Fibroblast of skin of left quadriceps (primary cell): ENCODE measurements around the gene HIGD2B.
"Not testable (repeated sequence)": the region's sequence is repeated elsewhere in the genome, so short reads cannot be mapped to it uniquely, and the experiment has no call there.

Experiments used
- DNase-seq, 2 experiments: peaks; one replicate each; pipeline ENCODE4 v3.0.0-alpha.2; 2013; ENCODE audit warnings: low read depth in 2 of 2

Gene HIGD2B

DNA sequence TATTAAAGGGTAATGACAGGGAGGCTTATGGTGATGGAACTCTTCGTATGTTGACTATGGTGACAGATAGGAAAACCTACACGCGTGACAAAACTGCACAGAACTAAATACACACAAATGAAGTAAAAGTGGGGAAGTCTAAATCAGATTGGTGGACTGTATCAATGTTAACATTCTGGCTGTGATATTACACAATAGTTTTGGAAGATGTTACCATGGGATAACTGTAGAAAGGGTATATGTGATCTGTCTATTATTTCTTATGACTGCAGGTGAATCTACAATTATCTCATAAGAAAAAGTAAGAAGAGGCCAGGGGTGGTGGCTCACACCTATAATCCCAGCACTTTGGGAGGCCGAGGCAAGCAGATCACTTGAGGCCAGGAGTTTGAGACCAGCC lies 9.1 kb downstream of the HIGD2B start:
- no peak for DNase-seq

DNA sequence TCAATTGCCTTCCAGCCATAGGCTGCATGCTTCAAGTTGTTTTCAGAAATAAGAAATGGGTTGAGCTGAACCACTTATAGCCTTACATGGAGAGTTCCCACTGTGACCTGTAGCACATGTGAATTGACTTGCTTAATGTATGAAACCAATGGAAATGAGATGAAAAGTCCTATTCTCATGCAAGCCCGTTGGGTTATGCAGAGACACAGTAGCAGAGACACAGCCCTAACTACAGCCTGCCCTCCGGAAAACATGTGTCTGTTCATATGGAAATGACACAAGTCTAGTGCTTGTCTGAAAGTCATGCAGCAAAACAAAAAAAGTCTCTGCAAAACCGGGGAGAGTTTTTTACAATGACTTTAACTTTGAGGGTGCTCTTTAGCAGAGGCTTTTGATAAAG lies 14.5 kb downstream of the HIGD2B start:
- no peak for DNase-seq

DNA sequence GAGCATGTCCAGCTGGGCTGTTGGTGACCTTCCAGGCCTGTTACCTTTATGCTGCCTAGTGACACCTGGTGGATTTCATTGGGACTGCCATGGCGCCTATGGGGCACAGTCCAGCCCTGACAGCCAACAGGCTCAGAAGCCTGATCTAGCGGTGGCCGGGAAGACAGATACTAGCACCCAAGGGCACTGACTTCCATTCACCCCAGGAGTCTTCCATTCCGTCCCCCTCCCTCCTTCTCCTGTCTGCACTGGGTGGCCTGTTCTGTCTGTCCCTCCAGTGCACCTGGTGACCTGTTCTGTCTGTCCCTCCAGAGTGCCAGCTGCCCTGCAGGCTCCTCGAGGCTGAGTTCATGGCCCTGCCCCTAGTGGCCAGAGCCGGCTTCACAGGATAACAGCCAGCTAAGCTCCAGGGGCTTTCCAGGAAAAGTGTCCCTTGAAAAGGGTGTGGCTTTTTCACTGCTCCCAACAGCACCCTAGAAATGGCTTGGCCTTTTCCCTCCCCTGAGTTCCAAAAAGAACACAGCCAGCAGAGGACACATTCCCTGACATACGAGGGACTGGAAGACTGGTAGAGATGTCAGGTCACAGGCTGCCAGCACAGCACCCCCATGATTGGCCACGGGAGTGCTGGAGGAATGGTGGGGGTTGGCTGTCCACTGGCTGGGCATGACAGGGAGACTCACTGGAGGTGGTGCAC lies 15.2 kb downstream of the HIGD2B start:
- DNase-seq = not testable (repeated sequence)

DNA sequence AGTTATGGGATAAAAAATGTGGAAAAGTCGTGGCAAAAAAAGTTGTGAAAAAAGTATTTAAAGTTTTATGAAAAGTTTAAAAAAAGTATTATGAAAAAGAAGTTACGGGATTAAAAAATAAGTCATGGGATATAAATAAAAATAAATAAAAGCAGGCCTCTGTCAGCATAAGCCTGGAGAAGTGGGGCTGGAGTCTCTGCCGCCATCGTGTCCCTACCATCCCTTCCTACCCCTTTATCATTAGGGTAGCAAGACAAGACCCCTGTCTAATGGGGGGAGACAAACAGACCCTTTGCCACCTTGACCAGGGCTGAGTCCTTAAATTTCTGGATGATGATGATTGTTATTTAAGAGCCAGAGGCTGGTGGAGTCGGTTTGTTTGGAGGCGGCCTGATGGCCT lies 16.2 kb downstream of the HIGD2B start:
- not testable (repeated sequence) for DNase-seq

DNA sequence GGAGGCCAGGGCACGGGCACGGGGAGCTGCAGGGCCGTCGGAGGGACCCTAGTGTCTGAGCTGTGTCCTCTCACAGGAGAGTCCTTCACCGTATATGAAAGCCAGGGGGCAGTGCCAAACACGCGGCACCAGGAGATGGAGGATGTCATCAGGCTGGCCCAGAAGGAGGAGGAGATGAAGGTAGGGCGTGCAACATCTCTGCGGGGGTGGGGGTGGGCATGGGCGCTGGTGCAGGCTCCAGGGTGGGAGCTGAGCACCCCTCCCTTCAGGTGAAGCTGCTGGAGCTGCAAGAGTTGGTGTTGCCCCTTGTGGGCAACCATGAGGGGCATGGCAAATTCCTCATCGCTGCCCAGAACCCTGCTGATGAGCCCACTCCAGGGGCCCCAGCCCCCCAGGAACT lies 20.3 kb downstream of the HIGD2B start:
- DNase-seq = not testable (repeated sequence)

DNA sequence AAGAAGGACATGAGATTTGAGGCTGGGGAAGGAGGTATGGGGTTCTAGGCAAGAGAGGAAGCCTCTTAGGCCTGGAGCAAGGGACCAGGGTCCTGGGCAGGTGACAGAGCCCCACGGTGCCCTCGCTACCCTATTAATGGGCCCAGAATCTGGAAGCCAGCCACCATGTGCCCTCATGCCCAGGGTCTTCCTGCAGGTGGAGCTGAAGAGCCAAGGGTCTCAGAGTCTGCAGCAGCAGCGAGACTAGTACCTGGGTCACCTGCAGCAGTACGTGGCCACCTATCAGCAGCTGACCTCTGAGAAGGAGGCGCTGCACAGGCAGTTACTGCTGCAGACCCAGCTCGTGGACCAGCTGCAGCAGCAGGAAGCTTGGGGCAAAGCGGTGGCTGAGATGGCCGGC lies 22.1 kb downstream of the HIGD2B start:
- DNase-seq = not testable (repeated sequence)

DNA sequence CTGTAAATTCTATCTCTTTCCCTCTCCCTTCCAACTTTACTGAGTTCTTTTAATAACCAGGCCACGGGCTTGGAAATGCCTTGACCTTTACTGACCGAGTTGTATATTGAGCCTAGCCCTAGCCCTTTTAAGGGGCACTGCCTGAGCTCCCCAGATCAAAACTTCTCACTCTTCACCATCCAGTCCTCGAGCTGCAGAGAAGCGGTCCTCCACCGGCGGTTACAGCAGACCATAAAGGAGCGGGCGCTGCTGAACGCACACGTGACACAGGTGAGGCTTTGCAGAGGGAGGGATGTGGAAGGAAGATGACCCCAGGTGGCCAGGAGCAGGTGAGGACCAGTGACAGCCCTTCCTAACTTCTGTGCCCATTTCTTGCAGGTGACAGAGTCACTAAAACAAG lies 24.9 kb downstream of the HIGD2B start:
- not testable (repeated sequence) for DNase-seq

DNA sequence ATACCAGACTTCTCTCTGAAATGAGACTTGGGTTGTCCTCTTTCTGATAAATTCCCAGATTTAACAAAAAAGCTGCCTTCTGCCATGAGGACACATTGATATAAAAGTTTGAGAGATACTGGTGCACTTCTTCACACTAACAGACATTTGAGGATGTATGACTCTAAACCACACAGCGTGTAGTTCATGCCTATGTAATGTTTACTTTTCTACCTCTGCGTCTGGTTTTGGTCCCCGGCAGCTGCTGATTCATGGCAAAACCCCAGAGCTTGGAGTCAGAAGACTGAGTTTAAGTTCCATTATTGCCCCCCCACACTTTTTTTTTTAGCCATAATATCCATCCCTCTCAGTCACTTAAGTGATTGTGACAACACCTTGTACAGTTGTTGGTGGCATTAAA lies 30.0 kb downstream of the HIGD2B start:
- DNase-seq = not testable (repeated sequence)

DNA sequence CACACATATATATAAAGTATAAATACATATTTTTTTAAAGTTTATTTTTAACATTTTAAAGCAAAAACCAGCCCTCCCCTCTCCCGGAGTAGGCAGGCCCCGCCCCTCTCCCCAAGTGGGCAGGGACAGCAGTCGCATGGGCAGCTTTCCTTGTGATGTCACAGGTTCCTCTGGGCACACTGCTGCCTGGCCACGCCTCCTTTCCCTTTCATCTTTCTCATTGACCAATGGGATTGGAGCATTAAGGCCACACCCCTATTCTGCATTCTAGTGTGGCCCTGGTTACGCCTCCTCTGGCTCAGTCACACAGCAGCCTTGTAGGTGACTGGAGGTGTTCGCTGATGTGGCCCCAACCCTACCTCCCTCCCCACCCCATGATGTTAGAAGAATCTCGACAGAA lies 31.6 kb downstream of the HIGD2B start, which contains the start of gene GOLGA6B:
Gene GOLGA6B, plus strand, starts transcription at position 301 of the 400 bp plus-strand sequence. Its CDS starts 41 bp downstream, at position 342.
- not testable (repeated sequence) for DNase-seq

DNA sequence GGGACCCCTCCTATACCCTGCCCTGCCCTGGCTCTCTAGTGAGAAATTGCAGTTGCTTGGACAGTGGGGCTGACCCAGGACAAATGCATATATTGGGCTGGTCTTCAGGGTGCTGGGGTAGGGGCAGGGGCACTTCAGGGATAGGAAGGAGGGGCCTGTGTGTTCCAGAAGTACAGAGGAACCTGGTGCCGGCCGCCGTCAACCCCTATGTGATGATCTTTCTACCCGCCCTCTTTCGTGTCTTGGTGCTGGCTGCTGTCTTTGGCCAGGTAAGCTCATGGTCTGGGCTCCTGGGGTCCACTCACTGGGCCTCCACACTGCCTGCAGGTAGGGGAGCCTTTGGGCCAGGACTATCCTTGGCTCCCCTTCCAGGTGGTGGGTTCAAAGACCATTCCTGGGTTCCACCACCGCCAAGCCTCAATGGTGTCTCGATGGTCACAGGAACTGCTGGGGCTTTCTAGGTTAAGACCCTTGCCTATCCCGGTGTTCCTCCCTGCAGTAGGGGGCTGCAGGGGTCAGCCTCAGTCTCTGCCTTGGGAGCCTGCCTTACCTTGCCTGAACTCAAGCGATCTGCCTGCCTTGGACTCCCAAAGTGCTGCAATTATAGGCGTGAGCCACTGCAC lies 37.2 kb downstream of the HIGD2B start:
- not testable (repeated sequence) for DNase-seq

DNA sequence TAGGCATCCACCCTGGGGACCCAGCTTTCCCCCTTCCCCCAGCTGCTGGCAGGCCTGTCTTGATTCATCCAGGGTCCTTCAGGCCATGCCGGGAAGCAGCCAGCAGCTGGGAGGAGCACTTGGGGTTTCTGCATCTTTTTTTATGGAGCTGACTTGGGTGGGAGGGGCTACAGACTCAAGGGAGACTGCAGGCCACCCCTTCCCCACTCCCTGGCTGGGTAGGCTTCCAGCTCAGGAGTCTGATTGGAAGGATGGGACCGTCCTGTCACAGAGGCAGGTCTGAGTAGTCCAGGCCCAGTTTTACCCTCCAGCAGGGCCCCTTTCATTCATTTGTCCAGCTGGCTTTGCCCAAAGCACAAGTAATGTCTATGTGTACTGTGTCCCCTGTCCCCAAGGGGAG lies 43.7 kb downstream of the HIGD2B start:
- not testable (repeated sequence) for DNase-seq

DNA sequence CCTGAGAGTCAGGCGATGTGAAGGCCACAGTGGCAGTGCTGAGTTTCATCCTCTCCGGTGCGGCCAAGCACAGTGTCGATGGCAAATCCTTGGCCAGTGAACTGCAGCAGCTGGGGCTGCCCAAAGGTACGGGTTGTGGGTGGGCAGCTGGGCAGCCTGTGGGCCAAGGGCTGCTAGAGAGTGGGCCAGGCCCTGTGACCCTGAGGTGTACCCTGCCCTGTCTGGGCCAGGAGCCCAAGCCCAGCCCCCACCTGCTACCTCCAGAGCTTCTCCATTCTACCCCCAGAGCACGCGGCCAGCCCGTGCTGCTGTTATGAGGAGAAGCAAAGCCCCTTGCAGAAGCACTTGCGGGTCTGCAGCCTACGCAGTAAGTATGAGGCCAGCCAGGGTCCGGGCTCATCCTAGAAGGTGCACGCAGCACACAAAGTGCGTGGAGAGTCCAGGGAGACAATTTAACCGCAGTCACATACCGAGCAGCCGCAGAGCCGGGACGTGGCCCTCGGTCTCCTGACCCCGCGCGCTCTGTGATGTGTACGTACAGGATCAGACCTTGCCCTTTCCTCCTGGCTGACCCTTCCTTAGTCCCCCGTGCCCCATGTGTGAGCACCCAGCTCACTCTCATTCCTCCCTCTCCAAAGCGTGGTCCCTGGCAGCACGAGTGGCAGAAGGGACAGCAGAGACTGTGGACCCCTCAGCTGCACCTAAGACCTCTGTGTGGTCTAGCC lies 46.1 kb downstream of the HIGD2B start:
- not testable (repeated sequence) for DNase-seq

DNA sequence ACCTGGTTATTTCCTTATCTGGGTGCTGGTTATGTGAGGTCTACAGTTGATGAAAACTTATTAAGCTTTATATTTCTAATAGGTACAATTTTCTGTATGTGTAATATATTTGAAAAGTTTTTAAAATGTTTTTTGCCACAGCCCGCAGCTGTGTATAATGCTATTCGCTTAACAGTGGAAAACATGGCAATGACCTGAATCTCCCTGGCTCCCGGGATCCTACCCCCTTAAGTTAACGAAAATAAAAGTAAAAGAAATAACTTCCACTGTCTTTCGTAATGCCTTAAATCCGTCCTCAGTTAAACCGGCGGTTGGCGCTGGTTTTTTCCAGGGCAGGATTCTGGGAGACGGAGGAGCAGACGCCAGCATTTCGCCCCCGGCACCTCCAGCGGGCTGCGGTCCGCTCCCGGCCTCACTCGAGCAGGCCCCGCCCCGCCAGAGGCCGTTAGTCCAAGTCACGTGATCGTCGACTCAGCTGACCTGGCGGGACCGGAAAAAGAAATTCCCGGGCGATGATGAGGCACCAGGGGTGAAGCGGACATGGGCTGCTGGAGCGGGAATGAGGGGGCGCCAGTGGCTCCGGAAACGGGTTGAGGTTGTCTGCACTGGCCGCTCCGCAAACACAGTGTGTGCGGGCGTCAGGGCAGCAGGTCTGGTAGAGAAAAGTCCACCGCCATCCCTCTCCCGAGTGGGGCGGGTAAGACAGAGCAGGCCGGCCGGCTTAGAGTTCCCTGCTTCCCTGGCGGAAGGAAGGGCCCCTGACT lies 49.3 kb downstream of the HIGD2B start:
- peak; percentile 47 to 50 for DNase-seq

DNA sequence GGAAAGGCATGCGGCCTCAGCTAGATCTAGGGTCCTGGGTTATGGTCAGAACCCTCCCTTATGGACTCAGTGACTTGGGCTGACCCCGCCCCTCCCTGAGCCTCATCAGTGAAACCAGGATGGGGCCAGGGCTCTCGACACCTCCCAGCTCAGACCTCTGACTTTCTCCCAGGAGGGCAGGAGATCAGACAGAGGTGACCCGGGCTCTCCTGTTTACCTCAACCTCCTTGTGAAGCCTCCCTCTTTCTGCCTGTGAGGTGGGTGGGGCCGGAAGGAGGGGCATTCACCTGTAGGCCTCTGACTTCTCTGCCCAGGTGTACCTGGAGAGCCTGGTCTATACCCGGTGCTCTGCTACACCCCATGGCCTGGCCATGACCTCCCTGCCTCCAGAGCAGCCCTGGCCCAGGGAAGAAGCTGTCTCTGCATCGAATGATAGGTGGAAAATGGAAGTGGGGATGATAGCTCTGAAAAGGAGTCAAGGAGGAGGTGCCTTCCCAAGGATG lies 56.9 kb downstream of the HIGD2B start:
- DNase-seq = not testable (repeated sequence)

DNA sequence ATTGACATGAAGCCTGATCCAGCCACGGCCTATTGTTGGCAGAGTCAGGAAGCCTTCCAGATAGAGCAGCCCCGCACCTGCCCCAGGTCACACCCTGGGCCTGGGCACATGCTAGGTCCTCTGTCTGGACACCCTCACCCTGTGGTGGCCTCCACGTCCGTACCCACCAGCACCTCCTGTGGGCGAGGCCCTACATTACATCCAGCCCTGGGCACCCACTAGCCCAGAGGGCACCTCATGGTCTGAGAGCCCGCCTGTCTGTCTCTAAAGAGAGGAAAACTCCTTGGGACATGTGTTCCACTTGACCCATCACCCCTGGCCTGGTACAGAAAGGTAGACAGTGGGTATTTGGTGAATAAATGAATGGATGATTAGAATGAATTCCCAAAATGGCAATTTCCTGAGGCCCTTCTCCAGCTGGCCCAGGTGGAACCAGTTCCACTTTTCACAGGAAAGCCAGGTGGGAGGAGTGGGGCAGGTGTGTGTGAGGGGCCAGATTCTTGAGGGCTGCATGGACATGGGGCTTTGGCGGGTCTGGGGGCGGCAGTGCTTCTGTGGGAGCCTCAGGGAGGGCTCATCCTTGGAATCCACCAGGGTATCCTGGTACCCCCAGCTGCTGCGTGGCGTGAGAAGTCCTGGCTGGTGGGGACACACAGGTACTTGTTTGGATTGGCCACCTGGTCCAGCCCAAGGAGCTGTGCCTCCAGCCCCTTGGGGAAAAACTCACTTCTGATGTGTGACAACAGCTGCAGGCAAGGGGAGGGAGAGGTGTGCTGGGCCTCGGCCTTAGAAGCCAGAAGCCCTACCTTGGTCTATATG lies 57.5 kb downstream of the HIGD2B start:
- not testable (repeated sequence) for DNase-seq

DNA sequence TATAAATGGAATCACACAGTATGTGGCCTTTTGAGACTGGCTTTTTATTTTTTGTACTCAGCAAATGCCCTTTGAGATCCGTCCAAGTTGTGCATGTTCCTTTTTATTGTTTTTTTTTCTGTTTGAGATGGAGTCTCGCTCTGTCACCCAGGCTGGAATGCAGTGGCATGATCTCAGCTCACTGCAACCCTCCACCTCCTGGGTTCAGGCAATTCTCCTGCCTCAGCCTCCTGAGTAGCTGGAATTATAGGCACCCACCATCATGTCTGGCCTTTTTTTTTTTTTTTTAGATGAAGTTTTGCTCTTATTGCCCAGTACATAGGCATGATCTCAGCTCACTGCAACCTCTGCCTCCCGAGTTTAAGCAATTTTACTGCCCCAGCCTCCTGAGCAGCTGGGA lies 59.8 kb downstream of the HIGD2B start:
- not testable (repeated sequence) for DNase-seq
